ENCODE results near the gene PLEKHA4. TPM values are rescaled to one million over a fixed set of nuclear protein-coding genes. Genes with fewer than 3 reads are reported as not detected.
A peak's percentile ranks its signal among the peaks of the same experiment; 100 is the strongest.

The PLEKHA4 gene
- total and polyA plus RNA-seq, 10 of the 15 experiments (the other 5 are each of a cell fraction or from before 2014, with no cell fraction given), result 0.13 to 10.0 (median 6.4) TPM; not detected in 1

DNA sequence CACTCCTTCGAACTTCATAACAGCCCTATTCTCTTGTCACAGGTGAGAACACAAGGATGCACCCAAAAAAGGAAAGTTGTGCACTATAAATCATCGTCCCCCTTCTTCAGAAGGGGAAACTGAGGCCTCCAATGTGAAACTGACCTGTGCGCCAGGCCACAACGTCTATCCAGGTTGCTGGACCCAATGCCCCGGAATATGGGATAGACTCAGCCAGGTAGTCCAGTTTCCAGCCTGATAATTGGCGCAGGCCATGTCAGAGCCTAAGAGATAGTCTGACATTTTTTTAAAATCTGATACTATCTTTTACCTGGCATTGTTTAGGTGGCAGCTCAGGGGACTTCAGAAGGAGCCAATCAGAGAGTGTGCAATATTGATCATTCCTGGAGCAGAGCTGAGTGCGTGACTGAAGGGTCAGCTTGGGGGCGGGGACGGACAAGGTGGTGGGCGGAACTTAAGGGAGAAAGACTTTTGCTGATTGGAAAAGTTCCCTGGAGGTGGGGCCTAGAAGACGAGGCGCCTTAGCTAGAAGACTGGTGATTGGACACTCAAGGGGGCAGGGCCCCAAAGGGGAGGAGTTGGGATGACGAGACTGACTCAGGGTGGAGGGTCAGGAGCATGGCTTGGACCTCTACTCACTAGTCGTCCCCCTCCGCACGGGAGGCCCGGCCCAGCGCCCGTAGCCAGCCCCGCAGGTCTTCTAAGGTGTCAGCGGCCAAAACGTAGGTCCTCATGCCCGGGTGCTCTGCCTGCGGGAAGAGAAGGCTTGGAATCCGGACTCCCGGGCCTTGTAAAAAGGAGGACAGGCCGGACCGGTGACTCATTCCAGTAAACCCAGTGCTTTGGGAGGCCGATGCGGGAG, 8.5 kb downstream of the PLEKHA4 start:
- WGBS (ENCODE audit: insufficient coverage, insufficient replicate concordance, low lambda C conversion rate, missing lambda C conversion rate), result 77% methylated on average over 29 of the region's 30 CpGs
- no peaks in the 10 kb centered on the region for H3K79me2 ChIP-seq (ENCODE audit: control insufficient read depth, insufficient read depth, low read length)
- no TSS peak for BruUV-seq (replicated peaks)
- no peaks in the 10 kb centered on the region for H3K9me3 ChIP-seq (replicated peaks; ENCODE audit: control insufficient read depth, insufficient read depth, low read length)
- no peak overlapping the region for H3K27ac ChIP-seq (ENCODE audit: control insufficient read depth, insufficient read depth)
- SMC1A ChIA-PET (ENCODE audit: uncharacterized antibody, unreplicated experiment), result no interaction called here
- no peaks in the 10 kb centered on the region for H3K36me3 ChIP-seq (ENCODE audit: control insufficient read depth in 2 of 2, insufficient read depth in 2 of 2, low read length in 1 of 2)
- ATAC-seq (peak; percentile 41), DNase-seq (ENCODE audit: low read depth, low spot score) (no peak), FAIRE-seq (peak; percentile 85)
- H3K4me1 ChIP-seq (ENCODE audit: control insufficient read depth, insufficient read depth, low read length), result no peaks in the 10 kb centered on the region
- in situ Hi-C loops (cut with MboI), result no loop called here
- RAD21 ChIA-PET (ENCODE audit: unreplicated experiment), result no interaction called here
- H3K4me2 ChIP-seq (ENCODE audit: control insufficient read depth, insufficient read depth), result peak overlapping the region; percentile 82
- intact Hi-C loops (cut with micrococcal nuclease; ENCODE audit: unreplicated experiment), result no loop called here
- CTCF ChIA-PET, result interaction anchor here (1.0 kb wide), 1 partner anchor 17 kb away, joined by 6 read pairs; no protein-coding TSS in a partner anchor
- TF ChIP-seq LARP7 (IDR thresholded peaks at IDR 0.05) (no peak), CREB1 (IDR thresholded peaks at IDR 0.05; ENCODE audit: low read depth) (peak; percentile 48; the same call in 1 of the 2 replicates), POLR2A (IDR thresholded peaks at IDR 0.05; ENCODE audit: low read depth, low read length) (0 out of 2 replicates have a peak, but pooled peaks have one; percentile 30), WRNIP1 (IDR thresholded peaks at IDR 0.05; ENCODE audit: borderline replicate concordance, low read depth, low read length) (no peak), SP1 (IDR thresholded peaks at IDR 0.05; ENCODE audit: low read depth, low read length) (peak; percentile 15)
- peak overlapping the region; percentile 91 for H2AFZ ChIP-seq (ENCODE audit: control insufficient read depth, low read depth, low read length)
- H3K4me3 ChIP-seq, result peak overlapping the region; percentile 65; the same call in 1 of the 2 replicates
- no peaks in the 10 kb centered on the region for H3K27me3 ChIP-seq (replicated peaks in 1 of 2; ENCODE audit: control insufficient read depth in 2 of 2, insufficient read depth in 2 of 2, low read length in 1 of 2)
- no peaks in the 10 kb centered on the region for H4K20me1 ChIP-seq (ENCODE audit: control insufficient read depth, insufficient read depth)
- no peak overlapping the region for H3K9ac ChIP-seq (ENCODE audit: control insufficient read depth, insufficient read depth, low read length)
- POLR2A ChIA-PET, result interaction anchor here (0.6 to 1.1 kb wide), 3 partner anchors 42 to 133 kb away, joined by 3 to 4 read pairs (median 3); partner anchors contain the start of genes BAX, GYS1 and RUVBL2
